HG03103 (cell line): ENCODE data around the gene SEPHS1.
"Not testable (repeated sequence)": the region's sequence is repeated elsewhere in the genome, so short reads cannot be mapped to it uniquely, and the experiment has no call there.

ENCODE experiments used
- ATAC-seq: cut with Tn5 transposase; IDR thresholded peaks from one replicate; pipeline ENCODE4 v1.9.1; 2021; ENCODE audit warnings: low read depth; ENCODE audit not compliant: unreplicated experiment

The SEPHS1 gene

DNA sequence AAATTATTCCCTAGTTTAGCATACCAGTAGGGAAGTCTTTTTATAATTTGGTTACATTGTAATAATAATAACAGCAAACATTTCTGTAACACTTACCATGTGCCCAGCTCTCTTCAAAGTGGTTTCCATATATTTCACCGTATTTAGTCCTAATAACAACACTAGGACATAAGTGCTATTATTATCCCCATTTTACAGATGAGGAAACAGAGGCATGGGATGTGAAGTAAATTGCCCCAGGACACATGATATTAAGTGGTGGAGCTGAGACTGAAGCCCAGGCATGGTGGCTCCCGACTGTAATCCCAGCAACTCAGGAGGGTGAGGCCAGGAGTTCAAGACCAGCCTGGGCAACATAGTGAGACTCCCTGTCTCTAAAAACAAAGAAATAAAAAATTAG lies 53.3 kb downstream of the SEPHS1 start:
- ATAC-seq, result no peak

DNA sequence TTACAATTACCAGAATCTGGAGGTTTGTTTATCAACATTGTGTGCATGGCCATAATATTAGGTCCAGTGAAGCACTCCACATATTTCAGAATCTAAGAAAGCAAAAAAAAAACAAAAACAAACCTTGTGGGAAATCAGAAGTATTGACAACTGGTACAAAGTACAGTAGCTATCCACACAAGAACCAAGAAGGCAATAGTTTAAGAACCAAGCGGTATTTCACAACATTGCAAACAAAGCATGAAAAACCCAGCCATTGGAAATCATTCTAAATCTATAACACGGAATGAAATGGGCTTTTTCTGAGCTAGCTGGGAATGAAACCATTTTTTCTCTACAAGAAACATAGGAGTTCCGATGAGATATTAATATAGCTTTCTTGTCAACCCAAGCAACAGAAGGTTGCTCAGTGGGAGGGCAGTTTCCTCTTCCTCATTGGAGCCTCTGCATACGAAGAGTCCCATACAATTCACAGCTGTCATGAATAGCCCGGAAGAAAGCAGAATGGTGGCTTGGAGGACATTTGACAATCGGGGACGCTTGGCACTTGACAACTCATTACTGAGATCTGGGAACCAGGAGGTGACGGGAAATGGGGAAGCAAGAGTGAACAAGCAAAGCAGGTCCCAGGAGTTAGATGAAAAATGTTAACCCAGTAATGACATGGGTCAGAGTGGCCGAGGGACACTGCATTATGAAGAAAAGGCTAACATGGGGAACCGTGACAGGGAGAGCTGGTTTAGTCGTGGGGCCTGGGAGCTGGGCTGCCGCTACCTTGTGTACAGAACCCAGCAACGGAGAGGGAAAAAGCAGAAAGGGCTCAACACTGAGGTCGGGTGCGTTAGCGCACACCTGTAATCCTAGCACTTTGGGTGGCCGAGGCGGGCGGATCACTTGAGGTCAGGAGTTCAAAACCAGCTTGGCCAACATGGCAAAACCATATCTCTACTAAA lies 56.0 kb downstream of the SEPHS1 start:
- ATAC-seq, result no peak

DNA sequence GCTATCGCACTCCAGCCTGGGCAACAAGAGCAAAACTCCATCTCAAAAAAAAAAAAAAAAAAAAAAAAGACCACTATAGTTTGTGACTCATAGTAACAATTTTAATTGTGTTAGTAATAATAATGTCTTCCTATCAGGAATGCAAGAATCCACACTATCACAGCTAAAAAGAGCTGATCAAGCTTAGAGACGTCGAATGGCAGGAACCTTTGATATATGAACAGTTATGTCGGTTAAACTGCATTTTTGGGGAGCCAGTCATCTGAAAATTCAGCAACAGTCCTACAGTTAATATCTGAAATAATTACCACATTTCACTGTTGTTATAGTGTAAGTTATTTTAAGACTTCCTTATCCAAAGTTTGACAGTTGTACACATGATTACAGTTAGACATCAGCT lies 57.0 kb downstream of the SEPHS1 start:
- ATAC-seq, result no peak

DNA sequence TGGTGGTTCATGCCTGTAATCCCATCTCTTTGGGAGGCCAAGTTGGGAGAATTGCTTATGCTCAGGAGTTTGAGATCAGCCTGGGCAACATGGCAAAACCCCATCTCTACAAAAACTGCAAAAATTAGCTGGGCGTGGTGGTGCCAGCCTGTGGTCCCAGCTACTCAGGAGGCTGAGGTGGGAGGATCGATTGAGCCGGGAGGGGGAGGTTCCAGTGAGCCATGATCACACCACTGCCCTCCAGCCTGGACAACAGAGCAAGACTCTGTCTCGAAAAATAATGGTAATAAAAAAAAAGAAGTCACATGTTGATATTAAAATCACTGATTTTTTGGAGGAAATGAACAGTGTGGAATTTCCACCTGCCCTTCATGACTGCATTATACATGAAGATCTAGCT lies 64.0 kb downstream of the SEPHS1 start:
- ATAC-seq, result no peak

DNA sequence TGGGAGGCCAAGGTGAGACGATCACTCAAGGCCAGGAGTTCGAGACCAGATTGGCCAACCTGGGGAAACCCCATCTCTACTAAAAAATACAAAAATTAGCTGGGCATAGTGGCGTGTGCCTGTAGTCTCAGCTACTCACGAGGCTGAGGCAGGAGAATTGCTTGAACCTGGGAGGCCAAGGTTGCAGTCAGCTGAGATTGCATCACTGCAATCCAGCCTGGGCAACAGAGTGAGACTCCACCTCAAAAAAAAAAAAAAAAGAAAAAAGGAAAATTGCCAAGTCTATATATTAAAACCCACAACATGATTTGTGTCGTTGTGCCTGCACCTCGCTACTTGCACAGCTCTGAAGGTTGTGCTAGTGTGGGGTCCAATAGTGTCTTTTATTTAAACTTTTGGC lies 65.7 kb downstream of the SEPHS1 start:
- ATAC-seq, result not testable (repeated sequence)

DNA sequence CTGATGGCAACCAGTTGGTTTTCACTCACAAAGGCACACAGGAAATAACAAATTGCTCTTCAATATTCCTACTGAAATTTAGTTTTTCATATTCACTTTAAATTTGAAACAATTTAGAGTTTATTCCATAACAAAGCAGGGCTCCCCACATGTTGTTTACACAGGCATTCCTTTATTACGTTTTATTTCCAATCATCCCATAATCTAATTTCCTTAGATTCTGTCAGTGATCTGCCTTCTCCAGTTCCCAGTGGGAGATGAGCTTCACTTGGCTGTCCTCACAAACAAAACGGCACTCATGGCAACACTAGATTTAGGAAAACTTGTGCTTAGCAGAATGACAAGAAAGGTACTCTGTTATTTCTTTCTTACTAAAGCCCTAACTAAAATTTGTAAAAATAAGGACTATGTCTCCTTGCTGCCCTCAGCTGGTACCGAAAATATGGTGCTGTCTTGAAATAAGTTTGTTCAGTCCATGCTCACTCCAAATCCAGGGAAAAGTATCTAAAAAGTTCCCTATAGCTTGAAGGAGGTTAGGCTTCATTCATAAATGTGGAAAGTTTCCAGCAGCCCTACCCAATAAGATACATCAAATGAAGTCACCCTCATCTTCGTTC lies 71.2 kb downstream of the SEPHS1 start:
- no peak for ATAC-seq

DNA sequence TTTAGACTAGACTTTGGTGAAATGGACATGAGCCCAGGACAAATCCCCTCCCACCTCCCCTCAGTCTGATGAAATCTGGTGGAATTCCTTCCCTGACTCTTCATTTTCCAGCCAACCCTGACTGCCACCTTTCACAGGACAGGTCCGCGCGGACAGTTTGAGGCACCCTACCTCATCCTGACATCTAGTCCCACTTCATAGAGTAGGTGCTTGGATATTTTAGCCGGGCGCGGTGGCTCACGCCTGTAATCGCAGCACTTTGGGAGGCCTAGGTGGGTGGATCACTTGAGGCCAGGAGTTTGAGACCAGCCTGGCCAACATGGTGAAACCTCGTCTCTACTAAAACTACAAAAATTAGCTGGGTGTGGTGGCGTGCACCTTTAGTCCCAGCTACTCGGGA lies 71.9 kb downstream of the SEPHS1 start:
- not testable (repeated sequence) for ATAC-seq

DNA sequence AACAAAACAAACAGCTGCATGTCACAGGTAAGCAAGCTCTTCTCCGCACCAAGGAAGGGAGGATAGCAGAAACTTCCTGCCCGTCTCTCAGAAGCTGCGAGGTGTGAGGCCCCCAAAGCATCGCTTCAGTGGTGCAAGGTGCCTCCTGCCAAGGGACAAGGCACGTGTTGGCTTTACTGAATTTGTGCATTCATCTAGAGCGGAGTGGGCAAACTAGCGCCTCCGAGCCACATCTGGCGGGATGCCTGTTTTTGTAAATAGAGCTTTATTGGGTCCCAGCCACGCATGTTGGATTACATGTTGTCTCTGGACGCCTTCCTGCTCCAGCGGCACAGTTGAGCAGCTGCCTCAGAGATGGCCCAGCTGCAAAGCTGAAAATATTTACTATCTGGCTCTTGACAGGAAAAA lies 75.9 kb downstream of the SEPHS1 start:
- ATAC-seq, result no peak

DNA sequence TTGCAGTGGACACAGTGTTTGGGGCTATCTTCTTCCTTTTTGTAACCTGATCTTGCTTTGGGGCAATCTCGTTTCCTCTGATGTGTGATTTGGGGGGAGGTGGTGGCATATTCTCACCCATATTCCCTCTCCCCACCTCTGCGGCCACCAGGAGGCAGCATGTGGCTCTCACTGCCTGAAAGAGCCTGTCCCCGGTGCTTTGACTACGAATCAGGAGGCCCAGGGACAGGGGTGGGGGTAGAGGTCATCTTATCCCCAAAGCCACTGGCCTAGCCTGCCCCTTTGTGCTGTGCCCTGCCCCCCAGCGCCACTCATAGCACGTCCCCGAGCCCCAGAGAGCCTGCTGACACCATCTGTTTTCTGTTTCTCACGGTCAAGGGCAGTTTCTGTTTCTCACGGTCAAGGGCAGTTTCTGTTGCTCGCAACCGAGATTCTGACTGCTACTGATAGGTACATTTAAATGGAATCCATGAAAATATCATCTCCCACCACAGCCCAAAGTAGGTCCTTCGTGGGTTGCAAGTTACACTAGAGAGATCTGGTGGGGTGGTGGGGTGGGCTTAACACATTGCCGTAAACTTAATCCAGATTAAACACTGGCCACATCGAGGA lies 76.4 kb downstream of the SEPHS1 start:
- ATAC-seq, result peak; percentile 65

DNA sequence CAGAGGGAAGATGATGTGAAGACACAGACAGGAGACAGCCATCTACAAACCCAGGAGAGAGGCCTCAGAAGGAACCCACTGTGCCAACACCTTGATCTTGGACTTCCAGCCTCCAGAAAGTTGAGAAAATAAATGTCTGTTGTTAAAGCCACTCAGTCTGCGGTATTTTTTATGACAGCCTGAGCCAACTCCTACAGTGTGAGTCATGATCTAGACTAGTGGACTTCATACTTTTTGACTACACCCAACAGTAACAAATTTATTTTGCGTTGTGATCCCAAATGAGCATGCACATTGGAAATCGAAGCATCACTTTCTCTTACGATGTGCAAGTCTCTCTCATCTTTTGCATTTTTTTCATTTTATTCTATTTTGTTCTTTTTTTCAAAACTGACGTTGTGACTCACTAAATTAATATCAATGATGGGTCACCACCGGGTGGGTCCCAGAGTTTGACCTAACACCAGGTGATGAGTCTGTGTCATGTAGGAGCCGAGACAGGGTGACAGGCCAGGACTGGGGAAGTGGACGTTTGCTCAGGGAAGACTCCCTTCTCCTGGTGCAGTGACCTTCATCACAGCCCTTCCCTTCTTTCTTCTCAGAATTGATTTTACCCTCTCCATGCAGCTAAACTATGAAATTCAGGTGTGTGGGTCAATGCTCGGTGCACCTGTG lies 77.1 kb downstream of the SEPHS1 start:
- no peak for ATAC-seq

DNA sequence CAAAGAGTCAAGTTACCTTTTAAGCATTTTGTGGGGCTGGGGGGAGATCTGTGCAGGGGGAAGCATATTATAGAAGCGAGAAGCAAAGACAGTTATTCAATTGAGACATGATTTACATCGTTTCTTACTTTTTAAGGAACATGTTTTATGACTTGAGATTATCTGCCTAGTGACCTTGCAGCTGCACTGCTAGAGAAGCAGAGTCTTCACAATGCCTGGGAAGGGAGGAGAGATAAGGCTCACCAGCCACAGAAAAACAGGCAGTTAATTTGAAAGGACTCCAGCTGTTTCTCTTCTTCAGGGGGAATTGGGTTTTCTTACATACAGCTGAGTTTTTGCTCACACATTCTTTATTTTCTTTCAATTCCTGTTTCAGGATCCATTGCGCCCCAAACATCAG lies 79.3 kb downstream of the SEPHS1 start:
- ATAC-seq, result no peak

DNA sequence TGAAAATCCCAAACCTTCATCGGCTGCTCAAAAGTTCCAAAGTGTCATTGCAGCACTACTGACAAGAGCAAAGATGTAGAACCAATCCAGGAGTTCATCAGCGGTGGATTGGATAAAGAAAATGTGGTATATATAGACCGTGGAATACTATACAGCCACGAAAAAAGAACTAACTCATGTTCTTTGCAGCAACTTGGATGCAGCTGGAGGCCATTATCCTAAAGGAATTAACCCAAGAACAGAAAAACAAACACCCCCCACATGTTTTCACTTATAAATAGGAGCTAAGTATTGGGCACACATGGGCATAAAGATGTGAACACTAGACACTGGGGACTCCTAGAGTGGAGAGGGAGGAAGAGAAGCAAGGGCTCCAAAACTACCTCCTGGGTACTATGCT lies 79.8 kb downstream of the SEPHS1 start:
- ATAC-seq, result no peak
